ENCODE measurements around the gene EREG.

EREG gene

DNA sequence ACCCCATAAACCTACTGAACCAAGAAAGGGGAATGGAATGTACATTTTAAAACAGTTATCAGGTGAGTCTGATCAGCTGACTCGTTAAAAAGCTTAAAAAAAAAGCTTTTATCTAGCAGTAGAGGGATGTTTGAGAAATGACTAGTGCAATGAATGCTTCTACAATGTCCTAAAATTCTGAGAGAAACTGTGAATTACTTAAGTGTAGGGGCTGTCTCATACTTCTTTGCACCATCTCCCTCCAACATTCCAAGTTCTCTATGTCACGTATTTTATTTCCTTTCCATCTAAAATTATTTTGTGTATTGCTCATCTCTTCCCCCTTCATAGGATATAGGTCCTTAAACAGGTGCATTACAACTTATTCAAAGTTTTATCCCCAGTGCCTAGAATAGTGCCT, 68.1 kb downstream of the EREG start:
- DNase-seq: no peak

DNA sequence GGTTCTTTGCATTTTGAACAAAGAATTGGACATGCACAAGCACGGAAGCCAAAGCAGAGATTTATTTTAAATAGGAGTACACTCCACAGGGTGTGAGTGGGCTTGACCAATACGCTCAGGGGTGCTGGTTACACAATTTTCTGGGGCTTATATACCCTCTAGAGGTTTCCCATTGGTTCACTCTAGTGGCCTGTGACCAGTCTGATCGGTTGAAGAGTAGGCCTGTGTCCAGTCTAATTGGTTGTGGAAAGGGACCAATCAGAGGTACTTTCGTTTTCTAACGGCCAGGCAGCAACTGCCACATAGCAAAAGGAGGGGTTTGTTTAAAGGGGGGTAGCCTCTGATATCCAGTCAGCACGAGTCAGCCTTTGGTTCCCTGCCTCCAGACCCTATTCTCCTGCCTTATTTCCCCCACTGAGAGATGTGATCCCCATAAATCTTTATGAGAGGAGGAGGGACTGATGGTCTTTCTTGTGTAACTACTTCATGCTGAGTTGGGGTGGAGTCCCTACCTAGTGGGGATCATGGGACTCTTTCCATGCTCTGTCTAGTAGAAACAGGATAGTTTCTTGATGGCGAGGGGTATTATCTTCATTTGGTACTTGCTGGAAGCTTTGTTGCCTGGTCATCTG, 68.7 kb downstream of the EREG start:
- DNase-seq: no peak

DNA sequence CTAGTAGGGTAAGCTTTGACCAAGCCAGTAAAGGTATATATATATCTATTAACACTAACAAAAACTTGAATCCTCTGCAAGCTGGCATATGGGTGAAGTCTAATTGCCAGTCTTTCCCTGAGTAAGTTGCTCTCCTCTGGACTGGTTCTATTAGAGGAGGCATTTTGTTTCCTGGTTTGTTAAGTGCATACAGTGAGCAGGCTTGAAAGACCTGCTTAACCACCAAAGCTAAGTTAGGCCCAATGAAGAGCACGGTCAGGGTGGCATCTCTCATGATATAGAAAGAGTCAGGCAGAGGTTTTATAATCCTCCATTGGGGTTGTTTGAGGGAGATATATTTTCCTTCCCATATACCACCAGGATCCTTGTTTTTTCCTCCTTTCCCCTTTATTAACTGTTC, 70.4 kb downstream of the EREG start:
- DNase-seq: no peak

DNA sequence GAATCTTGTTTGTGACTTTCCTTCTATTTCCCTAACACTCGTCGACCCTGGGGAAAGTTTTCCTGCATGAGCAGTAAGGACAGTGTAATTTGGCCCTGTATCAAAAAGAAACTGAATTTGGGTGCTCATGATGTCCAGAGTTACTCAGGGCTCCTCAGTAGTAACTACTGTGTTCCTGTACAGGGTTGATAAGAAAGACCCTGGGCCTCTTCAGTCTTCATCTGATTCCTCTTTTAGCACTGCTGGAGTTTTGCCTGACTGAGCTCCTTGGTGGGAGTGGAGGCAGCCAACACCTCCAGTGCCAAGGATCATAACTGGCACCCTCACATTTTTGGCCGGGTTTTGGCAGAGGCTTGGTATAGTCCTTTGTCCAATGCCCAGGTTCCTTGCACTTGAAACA, 72.9 kb downstream of the EREG start:
- no peak for DNase-seq
